IMR-90 (cell line): Measurements from ENCODE around the gene PRC1. TPM values are rescaled to one million over a fixed set of nuclear protein-coding genes. Genes with fewer than 3 reads are reported as not detected.
A peak's percentile ranks its signal among the peaks of the same experiment; 100 is the strongest.

Experiments
- ATAC-seq: fragments of 200-7000 bp; cut with Tn5 transposase; 2 replicates; pipeline ENCODE4 v1.9.1; 2020; ENCODE audit warnings: low read depth, mild to moderate bottlenecking, moderate library complexity
- BruUV-seq: library from RNA; stranded (reverse); fragments of 400-500 nt; replicated peaks from 2 replicates; lab custom pipeline; 2021; lab: Mats Ljungman, UMichigan
- CTCF ChIA-PET: fragments of 300-600 bp; formaldehyde crosslinking; extraction: SDS; loops from one replicate; lab custom pipeline; 2021; ENCODE audit warnings: antibody characterized with exemption; lab: Yijun Ruan, JAX
- POLR2A ChIA-PET: fragments of 300-600 bp; sonication (Branson Sonifier 250); formaldehyde crosslinking; loops from one replicate; lab custom pipeline; 2022; ENCODE audit warnings: antibody characterized with exemption; ENCODE audit not compliant: unreplicated experiment; lab: Charles Lee
- DNase-seq: peaks from one replicate; pipeline ENCODE4 v3.0.0; 2013
- H2AFZ ChIP-seq: replicated peaks from 2 replicates; pipeline ENCODE3; 2013; ENCODE audit warnings: low read length, mild to moderate bottlenecking; ENCODE audit not compliant: poor library complexity
- H2AK5ac ChIP-seq: 2 replicates; pipeline ENCODE4 v1.6.1; 2013; ENCODE audit warnings: low read depth, low read length, inconsistent platforms
- H2AK9ac ChIP-seq: replicated peaks from 2 replicates; pipeline ENCODE3; 2013; ENCODE audit warnings: mild to moderate bottlenecking, low read depth, low read length, moderate library complexity; ENCODE audit not compliant: poor library complexity
- H2BK120ac ChIP-seq: 2 replicates; pipeline ENCODE4 v1.6.1; 2013; ENCODE audit warnings: low read depth, low read length, inconsistent platforms
- H2BK15ac ChIP-seq: 3 replicates; pipeline ENCODE4 v1.6.1; 2013; ENCODE audit warnings: low read depth, low read length, inconsistent platforms
- H2BK20ac ChIP-seq: 2 replicates; pipeline ENCODE4 v1.6.1; 2013; ENCODE audit warnings: low read depth, mild to moderate bottlenecking, inconsistent platforms, low read length, moderate library complexity
- H2BK5ac ChIP-seq: 2 replicates; pipeline ENCODE4 v1.6.1; 2013; ENCODE audit warnings: mild to moderate bottlenecking, low read depth, low read length, inconsistent platforms; ENCODE audit not compliant: poor library complexity, severe bottlenecking
- H3K14ac ChIP-seq: replicated peaks from 2 replicates; pipeline ENCODE4 v1.6.1; 2013; ENCODE audit warnings: low read depth, low read length, inconsistent platforms
- H3K18ac ChIP-seq: 2 replicates; pipeline ENCODE4 v1.6.1; 2013; ENCODE audit warnings: low read depth, low read length, control low read depth
- H3K23ac ChIP-seq: 2 replicates; pipeline ENCODE4 v1.6.1; 2013; ENCODE audit warnings: low read depth, low read length, inconsistent platforms
- H3K27ac ChIP-seq: 2 replicates; pipeline ENCODE4 v1.5.1; 2013; ENCODE audit warnings: mild to moderate bottlenecking, control low read depth, low read length; ENCODE audit not compliant: insufficient read depth
- H3K27me3 ChIP-seq: 2 replicates; pipeline ENCODE4 v1.6.1; 2013; ENCODE audit warnings: low read length; ENCODE audit not compliant: control insufficient read depth, insufficient read depth
- H3K36me3 ChIP-seq: 2 replicates; pipeline ENCODE4 v1.6.1; 2013; ENCODE audit warnings: low read length, mixed read lengths; ENCODE audit not compliant: control insufficient read depth, insufficient read depth
- H3K4ac ChIP-seq: 2 replicates; pipeline ENCODE4 v1.6.1; 2013; ENCODE audit warnings: low read depth, low read length, inconsistent platforms
- H3K4me1 ChIP-seq: 2 replicates; pipeline ENCODE4 v1.6.1; 2013; ENCODE audit warnings: low read length, mixed read lengths; ENCODE audit not compliant: control insufficient read depth, insufficient read depth
- H3K4me2 ChIP-seq: 2 replicates; pipeline ENCODE4 v1.6.1; 2013; ENCODE audit warnings: low read depth, mild to moderate bottlenecking, control low read depth, low read length, moderate library complexity
- H3K4me3 ChIP-seq: 2 replicates; pipeline ENCODE4 v1.5.1; 2013; ENCODE audit warnings: low read depth, mild to moderate bottlenecking, control low read depth, low read length, moderate library complexity; ENCODE audit not compliant: insufficient read depth
- H3K56ac ChIP-seq: 2 replicates; pipeline ENCODE4 v1.6.1; 2013; ENCODE audit warnings: low read length, inconsistent platforms; ENCODE audit not compliant: insufficient read depth; ENCODE audit errors: extremely low read depth
- H3K79me1 ChIP-seq, 2 experiments: 2 replicates each; pipeline ENCODE4 v1.6.1; 2013; ENCODE audit warnings: low read length in 2 of 2, inconsistent platforms in 1 of 2, low read depth in 1 of 2
- H3K9ac ChIP-seq: 2 replicates; pipeline ENCODE4 v1.6.1; 2013; ENCODE audit warnings: low read depth, low read length, control low read depth
- H3K9me1 ChIP-seq: 2 replicates; pipeline ENCODE4 v1.6.1; 2013; ENCODE audit warnings: low read length, inconsistent platforms; ENCODE audit not compliant: insufficient read depth
- H3K9me3 ChIP-seq: 2 replicates; pipeline ENCODE4 v1.6.1; 2013; ENCODE audit warnings: low read length; ENCODE audit not compliant: control insufficient read depth, insufficient read depth
- H4K20me1 ChIP-seq: 2 replicates; pipeline ENCODE4 v1.6.1; 2013; ENCODE audit warnings: low read length, inconsistent platforms; ENCODE audit not compliant: insufficient read depth
- H4K5ac ChIP-seq: 2 replicates; pipeline ENCODE4 v1.6.1; 2013; ENCODE audit warnings: mild to moderate bottlenecking, low read depth, low read length, control low read depth
- H4K8ac ChIP-seq, 2 experiments: 2 replicates each; pipeline ENCODE4 v1.6.1; 2013; ENCODE audit warnings: low read depth in 2 of 2, low read length in 2 of 2, control low read depth in 1 of 2, inconsistent platforms in 1 of 2
- H4K91ac ChIP-seq: 2 replicates; pipeline ENCODE4 v1.6.1; 2013; ENCODE audit warnings: low read depth, low read length, inconsistent platforms; ENCODE audit not compliant: insufficient read depth
- CEBPB ChIP-seq: IDR thresholded peaks from 2 replicates; pipeline ENCODE4 v1.6.1; 2012; ENCODE audit warnings: low read depth, low read length, improper control_type of control experiment
- ELK1 ChIP-seq: fragments of 150-350 bp; IDR thresholded peaks from 2 replicates; pipeline ENCODE4 v1.6.1; 2016; ENCODE audit warnings: low read depth, mild to moderate bottlenecking, low read length, moderate library complexity, borderline replicate concordance
- FOS ChIP-seq: fragments of 150-350 bp; IDR thresholded peaks from 2 replicates; pipeline ENCODE4 v1.6.1; 2016; ENCODE audit warnings: low read depth, low read length
- MAFK ChIP-seq: IDR thresholded peaks from 2 replicates; pipeline ENCODE4 v1.6.1; 2012; ENCODE audit warnings: low read depth, low read length, improper control_type of control experiment
- MAZ ChIP-seq: IDR thresholded peaks from 2 replicates; pipeline ENCODE4 v1.6.1; 2012; ENCODE audit warnings: low read depth, mild to moderate bottlenecking, low read length, improper control_type of control experiment, moderate library complexity, borderline replicate concordance
- MXI1 ChIP-seq: IDR thresholded peaks from 2 replicates; pipeline ENCODE4 v1.6.1; 2012; ENCODE audit warnings: low read depth, mild to moderate bottlenecking, low read length, moderate library complexity, borderline replicate concordance
- NFE2L2 ChIP-seq: fragments of 150-350 bp; IDR thresholded peaks from 2 replicates; pipeline ENCODE4 v1.6.1; 2016; ENCODE audit warnings: low read depth, mild to moderate bottlenecking, low read length
- POLR2A ChIP-seq: IDR thresholded peaks from 2 replicates; pipeline ENCODE4 v1.6.1; 2012; ENCODE audit warnings: mild to moderate bottlenecking, low read depth, low read length
- RAD21 ChIP-seq: IDR thresholded peaks from 2 replicates; pipeline ENCODE4 v1.6.1; 2012; ENCODE audit warnings: low read length, improper control_type of control experiment
- RFX5 ChIP-seq: IDR thresholded peaks from 2 replicates; pipeline ENCODE4 v1.8.0; 2012; ENCODE audit warnings: low read depth, mild to moderate bottlenecking, low read length, moderate library complexity
- SMC3 ChIP-seq: fragments of 150-350 bp; IDR thresholded peaks from 2 replicates; pipeline ENCODE4 v1.6.1; 2016; ENCODE audit warnings: low read depth, mild to moderate bottlenecking, antibody characterized with exemption, low read length, moderate library complexity
- WGBS, 2 experiments: methylation state at CpG; one replicate each; pipeline versions ENCODE4 v1.1.5 to v1.1.7; 2013; ENCODE audit warnings: missing lambda C conversion rate in 2 of 2; ENCODE audit not compliant: insufficient read length in 1 of 2; ENCODE audit errors: extremely low coverage in 2 of 2; 5-methylcytosine and 5-hydroxymethylcytosine counted together
- dilution Hi-C: fragments of 300-500 bp; cut with HindIII; formaldehyde crosslinking; loops from one replicate; pipeline ENCODE4 v1.14.3; 2018; ENCODE audit warnings: low sequenced_read_pairs; ENCODE audit not compliant: unreplicated experiment
- in situ Hi-C: fragments of 300-500 bp; cut with MboI; formaldehyde crosslinking; loops from 3 replicates; pipeline ENCODE4 v1.14.3; 2019; ENCODE audit warnings: low sequenced_read_pairs, inconsistent platforms, mixed read lengths
- intact Hi-C: fragments of 100-400 bp; cut with micrococcal nuclease; formaldehyde crosslinking; loops from 2 replicates; pipeline ENCODE4 v1.10.0; 2022
- polyA plus RNA-seq, 3 experiments: library from polyadenylated mRNA; depleted of rRNA; stranded (reverse); fragments of >200 nt; gene quantifications; 2 replicates each; pipeline ENCODE4 v1.2.3, GENCODE V29; 2012; ENCODE audit warnings: low replicate concordance in 1 of 3
- total RNA-seq: library from RNA; depleted of rRNA; stranded (reverse); fragments of >200 nt; gene quantifications from 2 replicates; pipeline ENCODE4 v1.2.3, GENCODE V29; 2012
- TF ChIP-seq, protein P1 (sequence below): fragments of 150-350 bp; IDR thresholded peaks from 2 replicates; pipeline ENCODE4 v1.6.1; 2017; ENCODE audit warnings: mild to moderate bottlenecking, antibody characterized with exemption, low read length, low read depth

The PRC1 gene
- total and polyA plus RNA-seq, 2 of the 4 experiments (the other 2 are of a cell fraction) = 131 to 148 TPM

- no peak for TF ChIP-seq ELK1
Observed at GRCh38 chr15:90989040-90989768, 5.1 kb downstream of the PRC1 start (continued).

GRCh38 chr15:90988296-90988695, 6.0 kb downstream of the PRC1 start:
- Histone ChIP-seq H3K4me3 (no peak overlapping the region), H3K56ac (no peak overlapping the region), H3K9ac (peak overlapping the region; percentile 4; the same call in 1 of the 2 replicates), H3K23ac (peak overlapping the region; percentile 70), H2BK120ac (0 out of 2 replicates have a peak overlapping the region, but pooled peaks have one; percentile 1), H3K14ac (no peak overlapping the region; the same call in 1 of the 2 replicates), H2AFZ (peak overlapping the region; percentile 28), H3K4ac (peak overlapping the region; percentile 45), H2AK5ac (no peak overlapping the region), H3K27ac (no peak overlapping the region; the same call in 1 of the 2 replicates), H4K20me1 (peaks cover 5% of the 10 kb centered on the region; the same call in 1 of the 2 replicates), H3K4me2 (peak overlapping the region; percentile 58), H3K4me1 (peaks cover 7% of the 10 kb centered on the region), H2BK5ac (no peak overlapping the region), H4K91ac (peak overlapping the region; percentile 33; the same call in 1 of the 2 replicates), H2AK9ac (peak overlapping the region; percentile 46), H2BK20ac (no peak overlapping the region), H2BK15ac (no peak overlapping the region), H4K5ac (peak overlapping the region; percentile 11), H3K18ac (no peak overlapping the region), H3K36me3 (no peaks in the 10 kb centered on the region), H3K79me1 (peaks cover 12 to 29% of the 10 kb centered on the region in 2 experiments), H3K27me3 (no peaks in the 10 kb centered on the region), H3K9me3 (no peaks in the 10 kb centered on the region), H4K8ac (peak overlapping the region in 1 of 2 experiments; percentile 82; a peak in 3 of 4 replicates), H3K9me1 (peaks cover 3% of the 10 kb centered on the region; the same call in 1 of the 2 replicates)
- in situ Hi-C loops = loop anchor here (25.0 kb wide), 2 partner anchors 1824 to 1999 kb away; no protein-coding TSS in a partner anchor
- ChIA-PET POLR2A (no interaction called here), CTCF (interaction anchor here (1.6 kb wide), 1 partner anchor 32 kb away, joined by 6 read pairs; no protein-coding TSS in a partner anchor)
- intact Hi-C loops = no loop called here
- WGBS, 2 experiments = 69% methylated on average over 5 of the region's 6 CpGs; no CpG with 5 or more reads in 1 of the 2 experiments
- dilution Hi-C loops = no loop called here
- ATAC-seq (0 out of 2 replicates have a peak, but pooled peaks have one; percentile 28), DNase-seq (no peak)
- no TSS peak for BruUV-seq
- no peak for TF ChIP-seq MAFK
- no peak for TF ChIP-seq RFX5
- TF ChIP-seq POLR2A = no peak
- TF ChIP-seq NFE2L2 = no peak
- no peak for TF ChIP-seq FOS
- TF ChIP-seq RAD21 = no peak
- TF ChIP-seq, protein P1, sequence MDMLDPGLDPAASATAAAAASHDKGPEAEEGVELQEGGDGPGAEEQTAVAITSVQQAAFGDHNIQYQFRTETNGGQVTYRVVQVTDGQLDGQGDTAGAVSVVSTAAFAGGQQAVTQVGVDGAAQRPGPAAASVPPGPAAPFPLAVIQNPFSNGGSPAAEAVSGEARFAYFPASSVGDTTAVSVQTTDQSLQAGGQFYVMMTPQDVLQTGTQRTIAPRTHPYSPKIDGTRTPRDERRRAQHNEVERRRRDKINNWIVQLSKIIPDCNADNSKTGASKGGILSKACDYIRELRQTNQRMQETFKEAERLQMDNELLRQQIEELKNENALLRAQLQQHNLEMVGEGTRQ = no peak
- no peak for TF ChIP-seq ELK1
- no peak for TF ChIP-seq MXI1
- TF ChIP-seq MAZ = no peak
- no peak for TF ChIP-seq SMC3
- TF ChIP-seq CEBPB = no peak
